ENCODE data around the gene CDH26.

CDH26 gene

GRCh38 chr20:59940129-59940955 lies 17.9 kb upstream of the CDH26 start, which contains the start of the genes FAM217B and PPP1R3D:
FAM217B (plus strand) TSS chr20:59940389; CDS start chr20:59943944, 3,555 bp downstream.
PPP1R3D (minus strand) TSS chr20:59940305; CDS start chr20:59939931, 374 bp downstream.
- in situ Hi-C loops (cut with MboI; ENCODE audit: low sequenced_read_pairs): no loop called here

GRCh38 chr20:59940956-59941294 lies 17.3 kb upstream of the CDH26 start:
- in situ Hi-C loops (cut with MboI; ENCODE audit: low sequenced_read_pairs): no loop called here

GRCh38 chr20:59942245-59942644 lies 16.0 kb upstream of the CDH26 start:
- in situ Hi-C loops (cut with MboI; ENCODE audit: low sequenced_read_pairs): no loop called here

- in situ Hi-C loops (cut with MboI; ENCODE audit: low sequenced_read_pairs): no loop called here
Observed at GRCh38 chr20:59944726-59945125, 13.5 kb upstream of the CDH26 start.

GRCh38 chr20:59945175-59945574 lies 13.0 kb upstream of the CDH26 start:
- in situ Hi-C loops (cut with MboI; ENCODE audit: low sequenced_read_pairs): no loop called here

GRCh38 chr20:59945731-59946130 lies 12.5 kb upstream of the CDH26 start:
- in situ Hi-C loops (cut with MboI; ENCODE audit: low sequenced_read_pairs): no loop called here

- in situ Hi-C loops (cut with MboI; ENCODE audit: low sequenced_read_pairs): no loop called here
Observed at GRCh38 chr20:59947376-59947775, 10.8 kb upstream of the CDH26 start.

GRCh38 chr20:59948212-59948611 lies 10.0 kb upstream of the CDH26 start:
- in situ Hi-C loops (cut with MboI; ENCODE audit: low sequenced_read_pairs): no loop called here

GRCh38 chr20:59948828-59949720 lies 9.1 kb upstream of the CDH26 start:
- in situ Hi-C loops (cut with MboI; ENCODE audit: low sequenced_read_pairs): no loop called here

- in situ Hi-C loops (cut with MboI; ENCODE audit: low sequenced_read_pairs): loop anchor here (25.0 kb wide), 1 partner anchor 1312 kb away; the partner anchor contains the start of gene CDH4
Observed at GRCh38 chr20:59949911-59950310, 8.3 kb upstream of the CDH26 start.

GRCh38 chr20:59954718-59955117 lies 3.5 kb upstream of the CDH26 start:
- in situ Hi-C loops (cut with MboI; ENCODE audit: low sequenced_read_pairs): loop anchor here (25.0 kb wide), 1 partner anchor 1308 kb away; the partner anchor contains the start of gene CDH4

- in situ Hi-C loops (cut with MboI; ENCODE audit: low sequenced_read_pairs): loop anchor here (25.0 kb wide), 1 partner anchor 1307 kb away; the partner anchor contains the start of gene CDH4
Observed at GRCh38 chr20:59955131-59955796, 3.0 kb upstream of the CDH26 start.

GRCh38 chr20:59957568-59957967 lies 655 bp upstream of the CDH26 start:
- in situ Hi-C loops (cut with MboI; ENCODE audit: low sequenced_read_pairs): loop anchor here (25.0 kb wide), 1 partner anchor 1305 kb away; the partner anchor contains the start of gene CDH4

- in situ Hi-C loops (cut with MboI; ENCODE audit: low sequenced_read_pairs): loop anchor here (25.0 kb wide), 1 partner anchor 1304 kb away; the partner anchor contains the start of gene CDH4
Observed at GRCh38 chr20:59958626-59959025, 403 bp downstream of the CDH26 start.

- in situ Hi-C loops (cut with MboI; ENCODE audit: low sequenced_read_pairs): loop anchor here (25.0 kb wide), 1 partner anchor 1301 kb away; the partner anchor contains the start of gene CDH4
Observed at GRCh38 chr20:59961423-59961822, 3.2 kb downstream of the CDH26 start.

GRCh38 chr20:59962155-59962554 lies 3.9 kb downstream of the CDH26 start:
- in situ Hi-C loops (cut with MboI; ENCODE audit: low sequenced_read_pairs): loop anchor here (25.0 kb wide), 1 partner anchor 1300 kb away; the partner anchor contains the start of gene CDH4

GRCh38 chr20:59966428-59966827 lies 8.2 kb downstream of the CDH26 start:
- in situ Hi-C loops (cut with MboI; ENCODE audit: low sequenced_read_pairs): loop anchor here (25.0 kb wide), 1 partner anchor 1296 kb away; the partner anchor contains the start of gene CDH4

- in situ Hi-C loops (cut with MboI; ENCODE audit: low sequenced_read_pairs): loop anchor here (25.0 kb wide), 1 partner anchor 1291 kb away; the partner anchor contains the start of gene CDH4
Observed at GRCh38 chr20:59971428-59971827, 13.2 kb downstream of the CDH26 start.

GRCh38 chr20:59972037-59972801 lies 14.0 kb downstream of the CDH26 start:
- in situ Hi-C loops (cut with MboI; ENCODE audit: low sequenced_read_pairs): loop anchor here (25.0 kb wide), 1 partner anchor 1290 kb away; the partner anchor contains the start of gene CDH4
